ENCODE results near the gene OR6X1. TPM values are rescaled to one million over a fixed set of nuclear protein-coding genes. Genes with fewer than 3 reads are reported as not detected.

The OR6X1 gene
- total and polyA plus RNA-seq, 4 donors: not detected

DNA sequence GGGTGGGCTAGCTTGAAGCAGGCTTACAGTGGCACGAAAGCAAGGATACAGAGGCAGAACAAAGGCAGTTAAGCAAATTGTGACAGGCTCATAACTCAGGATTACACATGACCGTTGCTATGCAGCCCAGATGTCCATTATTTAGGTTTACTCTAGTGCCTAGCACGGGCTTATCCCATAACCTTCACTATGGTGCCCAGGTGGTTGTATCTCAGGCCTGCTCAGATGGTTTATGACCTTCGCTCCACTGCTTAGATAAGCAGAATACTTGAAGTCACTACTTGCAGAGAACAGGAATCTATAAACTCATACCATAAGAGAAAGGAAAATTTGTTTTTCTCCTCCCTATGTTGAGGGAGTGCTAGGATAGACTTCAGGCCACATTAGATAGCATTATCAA is 42.8 kb upstream of the OR6X1 start:
- ATAC-seq (ENCODE audit: insufficient read depth, low FRiP score) (no peak), DNase-seq (no peak)
- no peak overlapping the region for H3K27ac ChIP-seq (ENCODE audit: low read depth in 1 of 2, low read length in 1 of 2)
- TF ChIP-seq, protein P1, sequence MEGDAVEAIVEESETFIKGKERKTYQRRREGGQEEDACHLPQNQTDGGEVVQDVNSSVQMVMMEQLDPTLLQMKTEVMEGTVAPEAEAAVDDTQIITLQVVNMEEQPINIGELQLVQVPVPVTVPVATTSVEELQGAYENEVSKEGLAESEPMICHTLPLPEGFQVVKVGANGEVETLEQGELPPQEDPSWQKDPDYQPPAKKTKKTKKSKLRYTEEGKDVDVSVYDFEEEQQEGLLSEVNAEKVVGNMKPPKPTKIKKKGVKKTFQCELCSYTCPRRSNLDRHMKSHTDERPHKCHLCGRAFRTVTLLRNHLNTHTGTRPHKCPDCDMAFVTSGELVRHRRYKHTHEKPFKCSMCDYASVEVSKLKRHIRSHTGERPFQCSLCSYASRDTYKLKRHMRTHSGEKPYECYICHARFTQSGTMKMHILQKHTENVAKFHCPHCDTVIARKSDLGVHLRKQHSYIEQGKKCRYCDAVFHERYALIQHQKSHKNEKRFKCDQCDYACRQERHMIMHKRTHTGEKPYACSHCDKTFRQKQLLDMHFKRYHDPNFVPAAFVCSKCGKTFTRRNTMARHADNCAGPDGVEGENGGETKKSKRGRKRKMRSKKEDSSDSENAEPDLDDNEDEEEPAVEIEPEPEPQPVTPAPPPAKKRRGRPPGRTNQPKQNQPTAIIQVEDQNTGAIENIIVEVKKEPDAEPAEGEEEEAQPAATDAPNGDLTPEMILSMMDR (IDR thresholded peaks at IDR 0.05; ENCODE audit: control extremely low read depth, extremely low read depth): no peak
- 52 to 77% methylated on average over 4 of the region's 4 CpGs for WGBS, 2 donors
- no peaks in the 10 kb centered on the region for H3K27me3 ChIP-seq (ENCODE audit: control insufficient read depth in 3 of 3, insufficient read depth in 3 of 3, low read length in 2 of 3)
- H3K36me3 ChIP-seq (ENCODE audit: control insufficient read depth in 4 of 4, insufficient read depth in 4 of 4, low read length in 4 of 4): no peaks in the 10 kb centered on the region
- no peaks in the 10 kb centered on the region for H3K9me3 ChIP-seq (ENCODE audit: control insufficient read depth in 4 of 4, insufficient read depth in 3 of 4, low read length in 3 of 4)
- no peak overlapping the region for H3K9ac ChIP-seq (ENCODE audit: insufficient read depth in 1 of 2, low read length in 2 of 2)
- no peaks in the 10 kb centered on the region for H3K4me1 ChIP-seq (ENCODE audit: control insufficient read depth in 5 of 5, insufficient read depth in 5 of 5, low read length in 5 of 5)
- H3K4me3 ChIP-seq: no peak overlapping the region

DNA sequence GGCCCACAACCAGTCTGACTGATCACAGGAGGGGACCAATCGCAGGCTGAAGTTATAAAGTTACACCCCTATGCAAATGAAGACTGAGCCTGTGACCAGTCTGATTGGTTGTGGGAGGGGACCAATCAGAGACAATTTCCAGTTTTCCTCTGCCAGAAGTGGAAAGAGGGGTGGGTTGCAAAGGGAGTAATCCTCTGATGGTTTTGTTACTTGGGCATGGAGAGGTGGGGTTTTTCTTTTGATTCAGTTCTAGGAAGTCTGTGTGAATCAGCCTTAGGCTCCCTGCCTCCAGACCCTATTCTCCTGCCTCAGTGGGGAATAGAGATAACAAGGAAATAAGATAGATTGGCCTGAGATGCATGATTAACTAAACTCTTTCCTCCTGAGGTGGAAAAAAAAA is 41.9 kb upstream of the OR6X1 start:
- H3K27ac ChIP-seq (ENCODE audit: low read depth in 1 of 2, low read length in 1 of 2): no peak overlapping the region
- TF ChIP-seq, protein P1 (IDR thresholded peaks at IDR 0.05; ENCODE audit: control extremely low read depth, extremely low read depth): no peak
- no peak for ATAC-seq (ENCODE audit: insufficient read depth, low FRiP score)
- no peaks in the 10 kb centered on the region for H3K9me3 ChIP-seq (ENCODE audit: control insufficient read depth in 4 of 4, insufficient read depth in 3 of 4, low read length in 3 of 4)
- no peak for DNase-seq
- no peak overlapping the region for H3K4me3 ChIP-seq
- 95 to 97% methylated on average over 1 of the region's 1 CpG for WGBS, 2 donors
- no peaks in the 10 kb centered on the region for H3K36me3 ChIP-seq (ENCODE audit: control insufficient read depth in 4 of 4, insufficient read depth in 4 of 4, low read length in 4 of 4)
- no peaks in the 10 kb centered on the region for H3K4me1 ChIP-seq (ENCODE audit: control insufficient read depth in 5 of 5, insufficient read depth in 5 of 5, low read length in 5 of 5)
- H3K27me3 ChIP-seq (ENCODE audit: control insufficient read depth in 3 of 3, insufficient read depth in 3 of 3, low read length in 2 of 3): no peaks in the 10 kb centered on the region
- no peak overlapping the region for H3K9ac ChIP-seq (ENCODE audit: insufficient read depth in 1 of 2, low read length in 2 of 2)

DNA sequence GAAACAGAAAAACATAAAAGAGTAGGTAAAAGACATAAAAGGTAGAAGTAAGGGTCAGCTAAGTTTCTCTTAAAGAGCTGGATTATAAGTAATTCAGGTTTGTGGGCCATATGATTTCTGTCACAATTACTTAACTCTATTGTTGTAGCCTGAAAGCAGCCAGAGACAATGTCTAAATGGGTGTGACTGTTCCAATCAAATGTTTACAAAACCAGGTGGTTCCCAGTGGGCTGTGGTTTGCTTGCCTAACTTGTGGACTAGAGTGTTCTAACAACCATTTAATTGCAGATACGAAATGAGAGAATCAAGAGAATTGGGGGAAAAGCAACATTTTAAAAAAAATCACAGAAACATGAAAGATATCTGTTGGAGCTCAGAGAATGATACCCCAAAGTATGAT is 29.2 kb upstream of the OR6X1 start:
- Histone ChIP-seq H3K9me3 (ENCODE audit: control insufficient read depth in 4 of 4, insufficient read depth in 3 of 4, low read length in 3 of 4) (no peaks in the 10 kb centered on the region), H3K36me3 (ENCODE audit: control insufficient read depth in 4 of 4, insufficient read depth in 4 of 4, low read length in 4 of 4) (no peaks in the 10 kb centered on the region), H3K4me1 (ENCODE audit: control insufficient read depth in 5 of 5, insufficient read depth in 5 of 5, low read length in 5 of 5) (no peaks in the 10 kb centered on the region), H3K27ac (ENCODE audit: low read depth in 1 of 2, low read length in 1 of 2) (no peak overlapping the region), H3K9ac (ENCODE audit: insufficient read depth in 1 of 2, low read length in 2 of 2) (no peak overlapping the region), H3K4me3 (no peak overlapping the region), H3K27me3 (ENCODE audit: control insufficient read depth in 3 of 3, insufficient read depth in 3 of 3, low read length in 2 of 3) (no peaks in the 10 kb centered on the region)
- 70 to 97% methylated on average over 1 of the region's 1 CpG for WGBS, 2 donors
- DNase-seq (no peak), ATAC-seq (ENCODE audit: insufficient read depth, low FRiP score) (no peak)
- TF ChIP-seq, protein P1 (IDR thresholded peaks at IDR 0.05; ENCODE audit: control extremely low read depth, extremely low read depth): no peak

DNA sequence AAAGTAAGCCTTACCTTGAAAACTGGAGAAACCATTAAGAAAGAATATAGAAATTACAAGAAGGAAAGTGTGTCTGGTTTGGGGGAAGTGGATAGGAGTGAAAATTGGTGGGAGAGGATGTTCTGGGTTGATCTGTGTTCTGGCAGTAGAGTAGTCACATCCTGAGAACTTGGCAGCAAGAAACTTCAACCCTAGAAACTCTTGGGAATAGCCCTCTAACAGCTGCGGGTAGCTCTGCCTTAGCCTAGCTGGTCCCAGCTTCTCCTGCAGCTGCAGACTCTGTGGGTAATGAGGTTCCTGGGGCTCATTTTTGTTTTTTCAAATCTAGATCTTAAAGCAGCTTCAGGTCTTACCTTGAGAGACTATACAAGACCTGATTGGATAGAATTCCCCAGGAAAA is 24.2 kb upstream of the OR6X1 start:
- ATAC-seq (ENCODE audit: insufficient read depth, low FRiP score): no peak
- H3K9me3 ChIP-seq (ENCODE audit: control insufficient read depth in 4 of 4, insufficient read depth in 3 of 4, low read length in 3 of 4): no peaks in the 10 kb centered on the region
- no peak overlapping the region for H3K4me3 ChIP-seq
- 92 to 96% methylated on average over 1 of the region's 1 CpG for WGBS, 2 donors
- no peaks in the 10 kb centered on the region for H3K36me3 ChIP-seq (ENCODE audit: control insufficient read depth in 4 of 4, insufficient read depth in 4 of 4, low read length in 4 of 4)
- TF ChIP-seq, protein P1 (IDR thresholded peaks at IDR 0.05; ENCODE audit: control extremely low read depth, extremely low read depth): no peak
- DNase-seq: no peak
- no peaks in the 10 kb centered on the region for H3K4me1 ChIP-seq (ENCODE audit: control insufficient read depth in 5 of 5, insufficient read depth in 5 of 5, low read length in 5 of 5)
- H3K27me3 ChIP-seq (ENCODE audit: control insufficient read depth in 3 of 3, insufficient read depth in 3 of 3, low read length in 2 of 3): peaks cover 0 to 2% (median 0%) of the 10 kb centered on the region in 3 donors
- no peak overlapping the region for H3K9ac ChIP-seq (ENCODE audit: insufficient read depth in 1 of 2, low read length in 2 of 2)
- H3K27ac ChIP-seq (ENCODE audit: low read depth in 1 of 2, low read length in 1 of 2): no peak overlapping the region

All from lung (tissue), 12 donors.